Activated CD8-positive, alpha-beta memory T cell treated with anti-CD3 and anti-CD28 coated beads for 4 hours (primary cell): ENCODE results near the gene SLC52A3.

ENCODE experiments used
- DNase-seq, 2 donors: peaks; one replicate each; pipeline ENCODE4 v3.0.0-alpha.2; 2020; ENCODE audit warnings: low read depth in 2 of 2

The SLC52A3 gene

GRCh38 chr20:766906-767305 is 1.4 kb downstream of the SLC52A3 start:
- no peak for DNase-seq

GRCh38 chr20:764255-764654 is 4.0 kb downstream of the SLC52A3 start:
- DNase-seq, result no peak

DNA sequence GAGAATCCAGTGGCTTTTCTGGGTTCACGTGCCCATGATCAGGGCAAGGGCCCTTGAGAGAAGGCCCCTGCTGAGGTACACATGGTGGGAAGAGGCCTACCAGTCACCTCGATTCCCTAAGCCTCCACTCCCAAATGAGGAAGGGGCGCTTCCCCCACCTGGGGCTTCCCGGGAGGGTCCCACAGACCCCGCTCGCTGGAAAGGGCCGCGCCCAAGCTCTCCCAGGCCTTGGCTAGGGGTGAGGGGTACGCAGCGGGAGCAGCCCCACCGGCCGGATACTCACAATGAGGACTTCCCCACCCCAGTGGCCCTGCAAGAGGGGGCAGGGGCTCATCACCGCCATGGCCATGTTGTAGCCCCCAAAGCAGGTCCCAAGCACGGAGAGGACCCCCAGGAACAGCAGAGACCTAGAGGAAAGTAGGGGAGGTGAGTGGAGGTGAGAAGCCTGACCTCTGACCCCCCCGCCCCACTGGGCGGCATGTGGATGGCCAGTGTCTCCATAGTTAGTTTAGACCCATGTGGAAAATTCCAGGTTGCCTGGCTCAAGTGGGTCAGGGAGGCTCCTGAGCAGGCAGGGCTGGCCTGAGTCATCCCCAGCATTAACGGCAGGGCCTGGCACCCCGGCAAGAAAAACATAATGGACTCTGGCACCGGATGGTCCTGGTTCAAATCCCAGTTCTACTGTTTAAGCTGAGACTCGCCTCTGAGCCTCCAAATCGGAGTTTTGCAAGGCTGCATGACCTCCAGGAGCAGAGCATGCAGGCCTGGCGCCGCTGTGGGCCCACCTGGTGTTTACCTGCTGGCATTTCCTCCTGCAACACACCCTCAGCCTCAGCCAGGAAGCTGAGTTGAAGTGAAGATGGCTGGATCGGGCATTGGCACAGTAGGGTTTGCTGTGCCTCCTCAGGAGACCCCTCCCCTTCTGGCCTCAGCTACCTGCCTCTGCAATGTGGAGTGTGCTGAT is 6.6 kb downstream of the SLC52A3 start:
- DNase-seq, result no peak

- DNase-seq, result no peak
Observed at GRCh38 chr20:760751-761417, 7.4 kb downstream of the SLC52A3 start.

DNA sequence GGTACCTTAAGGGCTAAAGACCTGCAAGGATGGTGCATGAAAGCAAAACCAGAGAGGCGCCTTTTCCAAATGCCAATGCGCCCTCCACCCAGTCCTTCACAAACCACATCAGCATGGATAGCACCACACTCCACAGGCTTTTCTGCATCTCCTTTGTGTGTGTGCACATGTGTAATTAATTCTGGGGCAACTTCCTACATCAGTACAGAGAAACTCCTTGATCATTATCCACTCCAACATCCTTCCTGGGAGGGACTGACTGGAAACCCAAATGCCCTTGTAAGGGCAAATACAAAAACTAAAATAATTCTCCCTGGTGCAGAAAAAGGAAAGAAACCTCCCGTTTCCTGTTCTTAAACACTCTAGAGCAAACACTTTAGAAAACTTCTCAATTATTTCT is 10.8 kb downstream of the SLC52A3 start:
- no peak for DNase-seq

GRCh38 chr20:755941-756340 is 12.4 kb downstream of the SLC52A3 start:
- DNase-seq, result no peak

- no peak for DNase-seq
Observed at GRCh38 chr20:754904-755303, 13.4 kb downstream of the SLC52A3 start.

DNA sequence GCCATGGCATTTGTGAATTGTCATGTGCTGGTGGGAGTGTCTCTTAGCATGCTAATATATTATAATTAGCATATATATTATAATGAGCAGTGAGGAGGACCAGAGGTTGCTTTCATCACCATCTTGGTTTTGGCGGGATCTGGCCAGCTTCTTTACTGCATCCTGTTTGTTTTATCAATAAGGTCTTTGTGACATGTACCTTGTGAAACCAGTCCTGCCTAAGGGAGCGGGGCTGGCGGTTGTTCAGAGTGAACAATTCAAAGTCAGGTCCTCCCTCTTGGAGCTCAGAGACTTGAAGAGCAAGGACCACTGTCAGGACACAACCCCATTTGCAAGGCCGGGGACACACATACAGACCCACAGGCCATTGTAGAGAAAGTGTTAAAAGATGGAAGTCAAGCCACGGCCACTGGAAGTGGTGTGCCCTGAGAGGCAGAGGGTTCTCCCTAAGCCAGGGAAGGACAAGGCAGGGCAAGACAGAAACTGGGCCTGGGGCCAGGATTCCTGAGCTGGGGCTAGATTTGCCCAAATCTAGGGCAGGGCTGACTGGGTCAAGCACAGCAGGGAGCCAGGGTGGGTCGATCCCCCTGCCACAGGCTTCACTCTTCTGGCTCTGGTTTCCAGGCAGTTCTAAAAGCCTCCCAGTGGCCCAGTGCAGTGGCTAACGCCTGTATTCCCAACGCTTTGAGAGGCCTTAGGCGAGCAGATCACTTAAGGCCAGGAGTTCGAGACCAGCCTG is 14.2 kb downstream of the SLC52A3 start:
- no peak for DNase-seq

- DNase-seq, result no peak
Observed at GRCh38 chr20:753136-753535, 15.2 kb downstream of the SLC52A3 start.

DNA sequence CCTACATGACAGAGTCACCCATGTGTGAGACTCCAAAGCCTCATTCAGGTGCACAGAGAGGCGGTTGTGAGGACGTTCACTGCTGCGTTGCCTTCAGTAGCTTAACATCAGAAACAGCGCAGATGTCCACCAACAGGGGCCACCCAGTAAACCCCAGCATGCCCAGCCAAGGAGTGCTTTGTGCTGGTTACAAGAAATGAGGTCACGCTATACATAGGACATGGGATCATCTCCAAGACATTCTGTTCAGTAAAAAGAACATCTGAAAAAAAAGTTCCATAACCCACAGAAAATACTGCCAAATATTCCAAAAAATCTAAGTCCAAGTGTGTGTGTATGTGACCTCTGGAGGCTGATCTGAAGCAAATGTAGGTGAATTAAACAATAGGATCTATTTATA is 16.0 kb downstream of the SLC52A3 start:
- no peak for DNase-seq

DNA sequence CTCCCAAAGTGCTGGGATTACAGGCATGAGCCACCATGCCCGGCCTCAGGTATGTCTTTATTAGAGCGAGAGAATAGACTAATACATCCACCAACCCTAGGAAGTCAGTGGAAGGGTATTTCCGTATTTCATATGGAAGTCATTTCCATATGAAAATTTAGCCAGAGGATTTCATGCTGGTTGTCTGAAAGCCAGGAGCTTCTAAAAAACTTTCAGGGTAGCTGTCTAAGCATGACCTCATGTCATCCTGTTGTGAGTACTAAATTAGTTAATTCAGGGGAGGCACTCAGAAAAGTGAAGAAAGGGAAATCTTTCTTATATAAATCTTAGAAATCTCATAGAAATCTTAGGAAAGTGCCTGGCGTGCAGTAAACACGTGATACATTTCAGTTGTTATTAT is 16.5 kb downstream of the SLC52A3 start:
- DNase-seq, result no peak

DNA sequence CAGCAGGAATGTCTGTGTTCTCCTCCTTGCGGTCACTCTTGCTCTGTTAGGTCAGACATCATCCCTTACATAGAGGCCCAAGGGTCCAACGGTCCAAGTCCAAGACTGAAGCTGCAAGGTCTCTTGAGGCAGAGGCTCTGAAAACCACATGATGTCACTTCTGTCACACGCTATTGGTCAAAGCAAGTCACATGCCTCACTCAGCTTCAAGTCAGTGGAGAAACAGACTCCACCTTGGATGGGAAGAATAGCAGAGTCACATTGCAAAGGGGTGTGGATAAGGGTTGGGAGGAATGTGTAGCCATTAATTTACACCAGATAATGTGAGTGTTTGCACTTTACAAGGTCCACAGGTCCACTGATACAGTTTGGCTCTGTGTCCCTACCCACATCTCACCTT is 17.5 kb downstream of the SLC52A3 start:
- DNase-seq, result no peak

DNA sequence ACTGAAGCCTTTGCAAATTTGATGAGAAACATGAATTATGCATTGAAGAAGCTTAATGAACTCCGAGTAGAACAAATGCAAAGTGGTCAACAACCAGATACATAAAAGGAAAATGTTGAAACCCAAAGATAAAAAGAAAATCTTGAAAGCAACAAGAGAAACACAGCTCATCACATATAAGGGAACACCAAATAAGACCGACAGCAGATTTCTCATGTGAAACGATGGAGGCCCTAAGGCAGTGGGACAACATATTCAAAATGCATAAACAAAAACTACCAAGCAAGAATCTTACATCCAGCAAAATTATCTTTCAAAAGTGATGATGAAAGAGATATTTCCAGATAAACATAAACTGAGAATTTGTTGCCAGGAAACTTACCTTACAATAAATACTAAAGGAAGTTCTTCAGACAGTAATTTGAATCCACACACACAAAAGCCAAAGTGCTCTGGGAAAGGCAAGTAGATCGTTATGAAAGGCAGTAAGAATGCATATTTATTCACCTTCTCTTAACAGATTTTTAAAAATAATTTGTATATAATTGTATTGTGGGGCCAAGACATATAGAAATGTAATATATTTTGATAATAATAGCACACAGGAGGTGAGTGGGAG is 22.5 kb downstream of the SLC52A3 start:
- DNase-seq, result no peak

- no peak for DNase-seq
Observed at GRCh38 chr20:742156-742555, 26.1 kb downstream of the SLC52A3 start.

DNA sequence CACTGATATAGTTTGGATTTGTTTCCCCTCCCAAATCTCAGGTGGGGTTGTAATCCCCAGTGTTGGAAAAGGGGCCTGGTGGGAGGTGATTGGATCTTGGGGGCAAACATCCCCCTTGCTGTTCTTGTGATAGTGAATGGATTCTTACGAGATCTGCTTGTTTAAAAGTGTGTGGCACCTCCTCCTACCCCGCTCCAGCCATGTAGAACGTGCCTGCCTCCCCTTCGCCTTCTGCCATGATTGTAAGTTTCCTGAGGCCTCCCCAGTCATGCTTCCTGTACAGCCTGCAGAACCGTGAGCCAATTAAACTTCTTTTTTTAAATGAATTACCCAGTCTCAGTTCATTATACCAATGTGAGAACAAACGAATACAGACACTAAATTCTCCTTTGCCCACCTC is 26.7 kb downstream of the SLC52A3 start:
- no peak for DNase-seq

- no peak for DNase-seq
Observed at GRCh38 chr20:740162-740561, 28.1 kb downstream of the SLC52A3 start.

DNA sequence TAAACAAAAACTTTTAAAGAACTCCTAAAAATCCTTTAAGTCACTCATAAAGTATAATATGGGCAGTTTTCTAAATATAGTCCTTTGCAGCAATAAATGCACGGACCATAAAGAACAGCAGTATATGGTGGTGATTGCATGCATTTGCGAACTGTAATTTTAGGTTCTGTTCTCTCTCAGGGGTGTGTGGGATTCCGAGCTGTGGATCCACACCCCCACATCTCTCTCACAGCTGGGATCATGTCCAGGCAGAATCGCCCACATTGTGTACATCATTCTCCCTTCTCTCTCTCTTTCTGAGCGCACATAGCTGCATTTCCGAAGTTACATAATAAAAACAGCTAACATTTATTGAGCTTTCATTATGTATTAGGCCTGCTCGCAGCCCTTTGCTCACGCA is 28.6 kb downstream of the SLC52A3 start:
- DNase-seq, result no peak

DNA sequence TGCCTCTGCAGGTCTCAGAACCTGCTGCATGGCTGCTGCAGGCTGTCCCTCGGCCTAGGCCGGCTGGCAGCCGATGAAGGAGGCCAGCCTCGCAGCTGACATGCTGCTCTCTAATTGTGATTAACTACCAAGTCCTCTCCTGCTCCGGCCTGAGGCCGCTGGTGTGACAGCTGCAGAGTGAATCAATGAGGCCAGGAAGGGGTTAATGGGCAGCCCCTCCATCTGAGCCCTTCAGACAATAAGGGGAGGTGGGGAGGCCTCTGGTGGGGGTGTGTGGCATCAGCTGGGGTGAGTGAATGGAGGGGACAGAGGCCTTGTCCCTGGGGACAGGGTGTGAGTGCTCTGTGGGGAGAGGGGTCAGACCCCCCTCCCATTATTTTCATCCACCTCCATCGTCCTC is 34.4 kb downstream of the SLC52A3 start:
- no peak for DNase-seq

- DNase-seq, result no peak
Observed at GRCh38 chr20:732727-733126, 35.6 kb downstream of the SLC52A3 start.

DNA sequence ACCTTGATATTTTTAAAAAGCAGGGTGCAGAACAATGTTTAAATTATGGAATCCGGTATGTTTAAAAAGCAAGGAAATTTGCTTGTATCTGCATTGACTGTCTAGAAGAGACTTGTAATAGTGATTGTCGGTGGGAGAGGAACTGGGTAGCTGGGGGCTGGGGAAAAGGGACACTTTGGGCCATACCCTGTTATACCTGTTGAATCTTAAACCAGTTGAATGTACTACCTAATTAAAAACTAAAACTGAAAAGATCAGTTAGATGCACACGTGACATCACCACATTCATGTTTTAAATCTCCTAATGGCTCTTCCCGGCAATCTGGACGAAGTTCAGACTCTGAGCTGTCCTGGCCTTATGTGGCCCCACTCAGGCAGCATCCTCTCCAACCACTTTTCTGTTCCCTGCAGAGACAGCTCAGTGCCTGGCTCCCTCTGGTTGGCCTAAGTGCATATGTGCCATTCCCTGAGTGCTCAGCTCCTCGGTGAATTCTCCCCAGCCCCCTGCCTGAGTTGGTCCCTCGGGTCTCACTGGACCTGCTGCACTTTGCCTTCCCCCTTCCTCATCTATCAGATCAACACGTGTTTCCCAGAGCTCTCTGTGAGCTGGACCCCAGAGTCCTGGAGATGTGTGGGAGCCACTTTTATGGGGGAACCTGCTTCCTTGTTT is 36.3 kb downstream of the SLC52A3 start:
- DNase-seq, result no peak

DNA sequence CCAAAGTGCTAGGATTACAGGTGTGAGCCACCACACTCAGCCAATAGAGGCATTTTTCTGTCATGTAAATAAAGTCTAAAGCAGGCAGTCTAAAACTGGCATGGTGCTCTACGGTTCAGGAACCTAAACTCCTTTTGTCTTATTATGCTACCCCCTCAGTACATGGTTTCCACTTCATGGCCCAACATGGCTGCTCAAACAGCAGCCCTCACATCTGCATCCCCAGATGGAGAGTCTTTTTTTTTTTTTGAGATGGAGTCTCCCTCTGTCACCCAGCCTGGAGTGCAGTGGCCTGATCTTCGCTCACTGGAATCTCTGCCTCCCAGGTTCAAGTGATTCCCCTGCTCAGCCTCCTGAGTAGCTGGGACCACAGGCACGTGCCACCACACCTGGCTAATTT is 38.3 kb downstream of the SLC52A3 start:
- no peak for DNase-seq
